ENCODE measurements around the gene NHERF2. TPM values are rescaled to one million over a fixed set of nuclear protein-coding genes. Genes with fewer than 3 reads are reported as not detected.
A peak's percentile ranks its signal among the peaks of the same experiment; 100 is the strongest.
"Not testable (repeated sequence)": the region's sequence is repeated elsewhere in the genome, so short reads cannot be mapped to it uniquely, and the experiment has no call there.

NHERF2 gene
- polyA plus RNA-seq, 2 of the 4 experiments (the other 2 are of a cell fraction), result 32.3 to 35.0 TPM

- peak; percentile 84 to 89 for TF ChIP-seq JUN (IDR thresholded peaks at IDR 0.05)
- TF ChIP-seq FOXS1 (CRISPR knock-in tag; IDR thresholded peaks at IDR 0.05), result no peak
- peak; percentile 75 for TF ChIP-seq BCL3 (IDR thresholded peaks at IDR 0.05)
- TF ChIP-seq SREBF2 (IDR thresholded peaks at IDR 0.05), result no peak
- TF ChIP-seq, protein P1, sequence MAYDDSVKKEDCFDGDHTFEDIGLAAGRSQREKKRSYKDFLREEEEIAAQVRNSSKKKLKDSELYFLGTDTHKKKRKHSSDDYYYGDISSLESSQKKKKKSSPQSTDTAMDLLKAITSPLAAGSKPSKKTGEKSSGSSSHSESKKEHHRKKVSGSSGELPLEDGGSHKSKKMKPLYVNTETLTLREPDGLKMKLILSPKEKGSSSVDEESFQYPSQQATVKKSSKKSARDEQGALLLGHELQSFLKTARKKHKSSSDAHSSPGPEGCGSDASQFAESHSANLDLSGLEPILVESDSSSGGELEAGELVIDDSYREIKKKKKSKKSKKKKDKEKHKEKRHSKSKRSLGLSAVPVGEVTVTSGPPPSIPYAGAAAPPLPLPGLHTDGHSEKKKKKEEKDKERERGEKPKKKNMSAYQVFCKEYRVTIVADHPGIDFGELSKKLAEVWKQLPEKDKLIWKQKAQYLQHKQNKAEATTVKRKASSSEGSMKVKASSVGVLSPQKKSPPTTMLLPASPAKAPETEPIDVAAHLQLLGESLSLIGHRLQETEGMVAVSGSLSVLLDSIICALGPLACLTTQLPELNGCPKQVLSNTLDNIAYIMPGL (CRISPR knock-in tag; IDR thresholded peaks at IDR 0.05; ENCODE audit: borderline replicate concordance), result peak; percentile 83; the same call in 1 of the 2 replicates
- peak; percentile 48; the same call in 1 of the 2 replicates for TF ChIP-seq EHF (CRISPR knock-in tag; IDR thresholded peaks at IDR 0.05)
- peak; percentile 81 for TF ChIP-seq POLR2A (IDR thresholded peaks at IDR 0.05; ENCODE audit: low read length)
- 0 out of 2 replicates have a peak, but pooled peaks have one; percentile 42 for TF ChIP-seq RARB (CRISPR knock-in tag; IDR thresholded peaks at IDR 0.05)
These were observed 16.8 kb upstream of the NHERF2 start, which contains the start of gene ZNF598 (continued) for GRCh38 chr16:2009791-2010510.

DNA sequence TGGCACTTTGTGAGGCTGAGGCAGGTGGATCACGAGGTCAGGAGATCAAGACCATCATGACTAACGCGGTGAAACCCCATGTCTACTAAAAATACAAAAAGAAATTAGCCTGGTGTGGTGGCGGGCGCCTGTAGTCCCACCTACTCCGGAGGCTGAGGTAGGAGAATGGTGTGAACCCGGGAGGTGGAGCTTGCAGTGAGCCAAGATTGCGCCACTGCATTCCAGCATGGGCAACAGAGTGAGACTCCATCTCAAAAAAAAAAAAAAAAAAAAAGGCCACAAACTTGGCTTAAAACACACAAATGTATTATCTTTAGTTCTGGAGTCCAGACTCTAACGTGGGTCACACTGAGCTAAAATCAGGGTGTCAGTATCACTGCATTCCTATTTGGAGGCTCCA lies 15.0 kb upstream of the NHERF2 start:
- not testable (repeated sequence) for H3K9me3 ChIP-seq; FAIRE-seq; H3K4me2 ChIP-seq; H3K4me3 ChIP-seq; ATAC-seq; DNase-seq (ENCODE audit: low read depth in 1 of 2, low spot score in 1 of 2)
- TF ChIP-seq CEBPB (IDR thresholded peaks at IDR 0.05), result peak in 1 of 2 experiments; percentile 66; a peak in 2 of 4 replicates
- 81% methylated on average over 9 of the region's 9 CpGs for WGBS (ENCODE audit: missing lambda C conversion rate)
- Histone ChIP-seq H3K27ac (peak overlapping the region in 1 of 2 experiments; percentile 55; a peak in 2 of 6 replicates), H3K4me1 (peaks cover 52% of the 10 kb centered on the region)
- POLR2A ChIA-PET, result interaction anchor here (1.0 kb wide), 1 partner anchor 143 kb away, joined by 11 read pairs; the partner anchor contains the start of gene TRAF7
- CTCF ChIA-PET, result interaction anchor here (0.6 to 5.4 kb wide), 4 partner anchors 8 to 132 kb away, joined by 4 to 41 read pairs (median 28); no protein-coding TSS in a partner anchor

DNA sequence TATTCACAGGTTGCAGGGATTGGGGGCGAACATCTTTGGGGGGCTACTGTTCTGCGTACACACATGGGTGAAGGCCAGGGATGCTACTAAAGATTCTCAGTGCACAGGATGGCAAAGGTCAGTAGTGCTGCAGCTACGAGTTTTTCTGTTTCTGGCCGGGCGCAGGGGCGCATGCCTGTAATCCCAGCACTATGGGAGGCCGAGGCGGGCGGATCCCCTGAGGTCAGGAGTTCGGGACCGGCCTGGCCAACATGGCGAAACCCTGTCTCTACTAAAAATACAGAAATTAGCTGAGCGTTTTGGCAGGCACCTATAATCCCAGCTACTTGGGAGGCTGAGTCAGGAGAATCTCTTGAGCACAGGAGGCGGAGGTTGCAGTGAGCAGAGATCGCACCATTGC lies 13.2 kb upstream of the NHERF2 start:
- no peak for DNase-seq (ENCODE audit: low read depth in 1 of 2, low spot score in 1 of 2)
- CTCF ChIA-PET, result interaction anchor here (1.1 to 5.4 kb wide), 7 partner anchors 9 to 139 kb away, joined by 3 to 41 read pairs (median 5); no protein-coding TSS in a partner anchor
- 85% methylated on average over 15 of the region's 15 CpGs for WGBS (ENCODE audit: missing lambda C conversion rate)
- H3K4me2 ChIP-seq, result no peak overlapping the region
- TF ChIP-seq FOSB (CRISPR knock-in tag; IDR thresholded peaks at IDR 0.05) (no peak), CHD4 (IDR thresholded peaks at IDR 0.05; ENCODE audit: borderline replicate concordance) (no peak), ZNF302 (CRISPR knock-in tag; IDR thresholded peaks at IDR 0.05) (no peak), ZFP36 (IDR thresholded peaks at IDR 0.05; ENCODE audit: borderline replicate concordance, partially characterized antibody) (no peak), NFE2L2 (conservative IDR thresholded peaks at IDR 0.05; ENCODE audit: low read length) (no peak), EP300 (IDR thresholded peaks at IDR 0.05) (no peak), JUNB (IDR thresholded peaks at IDR 0.05) (no peak), NPAS2 (CRISPR knock-in tag; IDR thresholded peaks at IDR 0.05; ENCODE audit: borderline replicate concordance) (no peak), CBX2 (IDR thresholded peaks at IDR 0.05; ENCODE audit: borderline replicate concordance, low read depth) (no peak), JUN (IDR thresholded peaks at IDR 0.05) (no peak), TFCP2L1 (CRISPR knock-in tag; IDR thresholded peaks at IDR 0.05) (no peak), TP53 (CRISPR knock-in tag; IDR thresholded peaks at IDR 0.05) (no peak), EHF (CRISPR knock-in tag; IDR thresholded peaks at IDR 0.05) (no peak), REST (IDR thresholded peaks at IDR 0.05) (no peak), FOXS1 (CRISPR knock-in tag; IDR thresholded peaks at IDR 0.05) (no peak), SMC3 (IDR thresholded peaks at IDR 0.05) (no peak), RCOR1 (IDR thresholded peaks at IDR 0.05; ENCODE audit: low read depth, low read length) (no peak), CBX8 (IDR thresholded peaks at IDR 0.05) (no peak), POLR2AphosphoS2 (conservative IDR thresholded peaks at IDR 0.05; ENCODE audit: low read length) (no peak)
- TF ChIP-seq, protein P2, sequence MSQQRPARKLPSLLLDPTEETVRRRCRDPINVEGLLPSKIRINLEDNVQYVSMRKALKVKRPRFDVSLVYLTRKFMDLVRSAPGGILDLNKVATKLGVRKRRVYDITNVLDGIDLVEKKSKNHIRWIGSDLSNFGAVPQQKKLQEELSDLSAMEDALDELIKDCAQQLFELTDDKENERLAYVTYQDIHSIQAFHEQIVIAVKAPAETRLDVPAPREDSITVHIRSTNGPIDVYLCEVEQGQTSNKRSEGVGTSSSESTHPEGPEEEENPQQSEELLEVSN (IDR thresholded peaks at IDR 0.05; ENCODE audit: borderline replicate concordance, low read depth), result no peak
- H3K4me1 ChIP-seq, result peaks cover 35% of the 10 kb centered on the region
- H3K27ac ChIP-seq, result peak overlapping the region in 1 of 2 experiments; percentile 93; a peak in 3 of 6 replicates
- FAIRE-seq, result no peak
- ATAC-seq, result no peak
- POLR2A ChIA-PET, result interaction anchor here (1.2 kb wide), 1 partner anchor 49 kb away, joined by 3 read pairs; the partner anchor contains the start of gene RPS2
- no peak overlapping the region for H3K4me3 ChIP-seq
- H3K9me3 ChIP-seq, result no peaks in the 10 kb centered on the region
